ENCODE results near the gene THADA.
A peak's percentile ranks its signal among the peaks of the same experiment; 100 is the strongest.
"Not testable (repeated sequence)": the region's sequence is repeated elsewhere in the genome, so short reads cannot be mapped to it uniquely, and the experiment has no call there.

Gene THADA

GRCh38 chr2:43448822-43449110 is 147.1 kb downstream of the THADA start:
- intact Hi-C loops (cut with DNase I) = no loop called here
- DNase-seq = no peak

GRCh38 chr2:43448011-43448821 is 147.6 kb downstream of the THADA start:
- DNase-seq = no peak
- intact Hi-C loops (cut with DNase I) = no loop called here

- intact Hi-C loops (cut with DNase I); DNase-seq: not testable (repeated sequence)
These were observed 149.1 kb downstream of the THADA start for GRCh38 chr2:43446755-43447154.

GRCh38 chr2:43445781-43446180 is 150.1 kb downstream of the THADA start:
- no peak for DNase-seq
- intact Hi-C loops (cut with DNase I) = no loop called here

GRCh38 chr2:43444989-43445645 is 150.7 kb downstream of the THADA start:
- no peak for DNase-seq
- intact Hi-C loops (cut with DNase I) = no loop called here

- intact Hi-C loops (cut with DNase I) = no loop called here
- DNase-seq = no peak
These were observed 152.6 kb downstream of the THADA start for GRCh38 chr2:43443282-43443681.

GRCh38 chr2:43441195-43441594 is 154.6 kb downstream of the THADA start:
- DNase-seq = no peak
- intact Hi-C loops (cut with DNase I) = no loop called here

- no peak for DNase-seq
- intact Hi-C loops (cut with DNase I) = no loop called here
These were observed 156.8 kb downstream of the THADA start for GRCh38 chr2:43438858-43439655.

GRCh38 chr2:43438342-43438741 is 157.5 kb downstream of the THADA start:
- intact Hi-C loops (cut with DNase I) = no loop called here
- no peak for DNase-seq

- intact Hi-C loops (cut with DNase I) = no loop called here
- no peak for DNase-seq
These were observed 158.5 kb downstream of the THADA start for GRCh38 chr2:43437363-43437762.

GRCh38 chr2:43436431-43436830 is 159.4 kb downstream of the THADA start:
- intact Hi-C loops (cut with DNase I) = no loop called here
- no peak for DNase-seq

- DNase-seq = no peak
- intact Hi-C loops (cut with DNase I) = no loop called here
These were observed 160.1 kb downstream of the THADA start for GRCh38 chr2:43435746-43436145.

- DNase-seq = no peak
- intact Hi-C loops (cut with DNase I) = no loop called here
These were observed 165.3 kb downstream of the THADA start for GRCh38 chr2:43430489-43430888.

GRCh38 chr2:43429369-43429768 is 166.5 kb downstream of the THADA start:
- intact Hi-C loops (cut with DNase I) = no loop called here
- DNase-seq = no peak

GRCh38 chr2:43427032-43427424 is 168.8 kb downstream of the THADA start:
- intact Hi-C loops (cut with DNase I) = no loop called here
- DNase-seq = no peak

GRCh38 chr2:43426305-43427031 is 169.4 kb downstream of the THADA start:
- peak in 4 of 10 donors; percentile 30 to 87 (median 36) for DNase-seq
- intact Hi-C loops (cut with DNase I) = no loop called here

GRCh38 chr2:43425659-43426058 is 170.2 kb downstream of the THADA start:
- no peak for DNase-seq
- intact Hi-C loops (cut with DNase I) = no loop called here

GRCh38 chr2:43424262-43425207 is 171.3 kb downstream of the THADA start:
- intact Hi-C loops (cut with DNase I) = no loop called here

GRCh38 chr2:43423941-43424261 is 171.9 kb downstream of the THADA start:
- no peak for DNase-seq
- intact Hi-C loops (cut with DNase I) = no loop called here

More at GRCh38 chr2:43424262-43425207, 171.3 kb downstream of the THADA start:
- DNase-seq = no peak

- intact Hi-C loops (cut with DNase I) = no loop called here
- no peak for DNase-seq
These were observed 174.6 kb downstream of the THADA start for GRCh38 chr2:43421194-43421593.
